GM19397 (cell line): Measurements from ENCODE around the gene IFT81.

ENCODE experiments used
- ATAC-seq: cut with Tn5 transposase; IDR thresholded peaks from one replicate; pipeline ENCODE4 v1.9.1; 2021; ENCODE audit warnings: mild to moderate bottlenecking, moderate library complexity; ENCODE audit not compliant: unreplicated experiment

The IFT81 gene

DNA sequence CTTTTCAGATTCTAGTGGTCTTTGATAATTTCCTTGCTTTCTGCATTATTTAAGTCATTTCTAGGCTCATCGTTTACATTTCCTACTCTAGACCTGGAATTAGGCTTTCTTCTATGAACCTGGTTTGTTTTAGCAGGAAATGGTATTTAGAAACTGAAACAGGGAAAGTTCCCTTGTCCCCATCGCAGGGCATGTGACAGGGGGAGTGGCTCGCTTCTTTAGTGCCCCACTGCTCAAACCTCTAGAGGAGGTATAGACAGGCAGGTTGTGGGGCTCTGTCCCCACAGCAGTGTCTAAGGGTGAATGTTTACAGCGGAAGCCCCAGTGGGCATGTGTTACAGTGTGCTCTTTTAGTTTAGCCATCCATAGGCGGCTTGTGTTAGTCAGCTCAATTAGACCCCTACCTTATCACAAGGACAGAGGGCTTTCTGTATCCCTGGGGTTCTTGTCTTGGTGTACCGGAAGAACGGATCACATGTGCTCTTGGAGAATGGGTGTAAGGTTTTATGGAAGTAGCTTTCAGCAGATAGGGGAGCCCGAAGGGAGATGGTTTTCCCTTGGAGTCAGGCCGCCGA is 25.0 kb downstream of the IFT81 start:
- no peak for ATAC-seq

DNA sequence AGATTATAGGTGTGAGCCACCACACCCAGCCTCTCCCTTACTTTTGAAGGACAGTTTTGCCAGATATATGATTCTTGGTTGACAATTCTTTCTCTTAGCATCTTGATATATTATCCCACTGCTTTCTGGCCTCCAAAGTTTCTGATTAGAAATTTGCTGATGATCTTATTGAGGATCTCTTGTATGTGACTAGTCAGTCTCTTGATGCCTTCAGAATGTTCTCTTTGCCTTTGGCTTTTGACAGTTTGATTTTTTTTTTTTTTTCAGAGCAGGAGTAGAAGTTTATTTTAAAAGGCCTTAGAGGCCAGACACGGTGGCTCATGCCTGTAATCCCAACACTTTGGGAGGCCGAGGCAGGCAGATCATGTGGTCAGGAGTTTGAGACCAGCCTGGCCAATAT is 32.6 kb downstream of the IFT81 start:
- no peak for ATAC-seq

DNA sequence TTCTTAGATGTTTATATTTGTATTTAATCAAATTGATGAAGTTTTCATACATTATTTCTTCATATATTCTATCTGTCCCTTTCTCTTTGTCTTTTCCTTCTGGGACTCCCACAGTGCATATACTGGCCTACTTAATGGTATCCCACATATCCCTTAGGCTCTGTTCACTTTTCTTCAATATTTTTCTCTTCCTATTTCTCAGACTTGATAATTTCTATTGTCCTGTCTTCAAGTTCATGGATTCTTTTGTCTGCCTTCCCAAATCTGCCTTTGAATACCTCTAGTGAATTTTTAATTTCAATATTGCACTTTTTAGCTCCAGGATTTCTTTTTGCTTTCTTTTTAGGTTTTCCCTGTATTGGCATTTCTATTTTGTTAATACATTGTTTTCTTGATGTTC is 33.4 kb downstream of the IFT81 start:
- ATAC-seq, result no peak

DNA sequence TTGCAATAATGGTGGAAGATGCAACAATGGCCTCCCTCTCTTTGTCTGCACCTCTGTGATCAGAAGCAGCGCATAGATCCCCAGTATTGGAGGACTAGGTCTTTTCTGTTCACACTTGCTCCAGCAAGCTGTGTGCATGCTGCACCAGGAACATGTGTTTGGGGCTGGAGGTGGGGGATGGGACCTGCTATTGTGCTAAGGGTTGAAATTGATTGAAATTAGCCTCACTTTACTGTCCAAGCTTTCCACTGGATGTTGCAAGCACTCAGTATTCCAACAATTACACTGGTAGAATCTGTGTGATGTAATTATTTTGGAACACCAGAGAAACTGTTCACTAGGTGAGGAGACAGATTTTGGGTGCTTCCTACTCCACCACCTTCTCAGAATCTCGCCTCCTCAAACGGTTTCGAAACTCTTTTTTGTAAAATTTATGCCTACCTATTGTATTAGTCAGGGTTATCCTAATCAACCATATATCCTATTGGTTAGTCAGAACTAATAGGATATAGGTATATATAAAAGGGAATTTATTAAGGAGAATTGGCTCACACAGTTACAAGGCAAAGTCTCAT is 35.6 kb downstream of the IFT81 start:
- ATAC-seq, result no peak

DNA sequence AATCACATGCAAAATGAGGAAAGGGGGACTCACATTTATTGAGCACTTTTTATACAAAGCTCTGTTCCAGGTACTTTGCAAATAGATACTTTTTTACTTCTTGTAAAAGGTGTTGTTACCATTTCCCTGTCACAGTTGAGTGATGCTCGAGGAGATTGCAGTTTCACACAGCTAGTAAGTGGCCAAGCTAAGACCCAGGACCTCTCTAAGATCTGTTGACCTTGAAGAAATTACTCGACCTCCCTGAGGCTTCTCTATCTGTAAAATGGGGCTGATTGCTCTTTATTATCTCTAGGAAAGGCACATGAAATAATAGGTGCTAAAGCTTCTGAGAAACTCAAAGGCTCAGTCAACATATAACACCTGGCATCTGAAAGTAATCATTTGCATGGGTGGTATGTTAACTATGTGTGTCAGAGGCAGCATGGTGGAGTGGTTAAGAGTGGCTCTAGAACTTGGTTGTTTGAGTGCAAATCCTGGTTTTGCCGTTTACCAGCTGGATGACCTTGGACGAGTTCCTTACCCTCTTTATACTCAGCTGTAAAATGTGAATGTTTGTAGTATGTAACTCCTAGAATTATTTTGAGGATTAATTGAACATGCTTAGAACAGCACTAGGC is 41.5 kb downstream of the IFT81 start:
- no peak for ATAC-seq

DNA sequence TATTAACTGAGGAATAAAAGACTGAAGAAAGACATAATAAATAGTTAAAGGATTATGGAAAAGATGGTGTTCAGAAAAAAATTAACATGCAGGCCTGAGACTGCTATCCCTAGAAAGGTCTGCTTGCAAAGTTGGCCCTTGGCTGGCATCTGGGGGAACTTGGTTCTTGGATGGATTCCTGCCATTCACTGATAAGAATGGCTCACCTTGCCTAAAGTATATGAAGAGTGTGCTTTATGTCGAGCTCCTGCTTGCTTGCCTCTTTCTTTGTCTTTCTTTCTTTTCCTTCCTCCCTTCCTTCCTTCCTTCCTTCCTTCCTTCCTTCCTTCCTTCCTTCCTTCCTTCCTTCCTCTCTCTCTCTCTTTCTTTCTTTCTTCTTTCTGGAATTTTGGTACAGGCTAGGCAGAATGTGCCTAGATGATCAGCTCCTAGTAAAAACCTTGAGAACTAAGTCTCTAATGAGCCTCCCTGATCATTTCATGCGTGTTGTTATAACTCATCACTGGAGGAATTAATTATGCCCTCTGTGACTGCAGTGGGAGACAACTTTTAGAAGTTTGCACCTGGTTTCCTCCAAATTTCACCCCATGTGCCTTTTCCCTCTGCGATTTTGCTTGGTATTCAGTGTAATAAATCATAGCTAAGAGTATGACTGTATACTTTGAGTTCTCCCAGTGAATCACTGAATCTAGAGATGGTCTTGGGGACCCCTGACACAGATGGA is 44.7 kb downstream of the IFT81 start:
- no peak for ATAC-seq

DNA sequence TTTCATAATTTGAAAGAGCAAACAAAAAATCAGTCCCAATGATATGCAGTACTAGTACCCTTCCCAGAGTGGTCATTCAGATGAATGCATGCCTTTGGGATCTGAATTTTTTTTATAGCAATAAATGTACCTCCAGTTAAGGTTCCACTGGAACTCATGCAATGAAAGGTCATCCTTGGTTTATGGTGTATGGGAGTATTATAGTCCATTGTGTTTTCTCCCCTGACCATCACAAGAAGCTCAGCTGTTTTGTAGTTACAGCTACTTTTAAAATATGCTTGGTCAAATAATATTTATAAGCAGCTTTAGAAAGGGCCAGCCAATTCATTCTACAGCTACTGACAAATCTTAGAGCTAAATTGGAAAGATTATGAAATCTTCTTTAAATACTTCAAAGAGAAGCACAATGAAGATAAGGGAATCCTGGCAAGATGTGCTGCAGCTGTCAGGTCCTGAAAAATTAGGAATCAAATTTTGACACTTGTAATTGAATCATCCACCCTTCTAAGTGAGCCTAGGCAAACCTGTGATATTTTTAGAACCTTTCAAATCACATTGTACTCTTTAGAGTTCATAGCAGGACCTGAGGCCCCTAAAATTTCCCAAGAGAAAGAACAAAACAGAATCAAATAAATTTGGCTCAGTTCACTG is 46.5 kb downstream of the IFT81 start:
- no peak for ATAC-seq

DNA sequence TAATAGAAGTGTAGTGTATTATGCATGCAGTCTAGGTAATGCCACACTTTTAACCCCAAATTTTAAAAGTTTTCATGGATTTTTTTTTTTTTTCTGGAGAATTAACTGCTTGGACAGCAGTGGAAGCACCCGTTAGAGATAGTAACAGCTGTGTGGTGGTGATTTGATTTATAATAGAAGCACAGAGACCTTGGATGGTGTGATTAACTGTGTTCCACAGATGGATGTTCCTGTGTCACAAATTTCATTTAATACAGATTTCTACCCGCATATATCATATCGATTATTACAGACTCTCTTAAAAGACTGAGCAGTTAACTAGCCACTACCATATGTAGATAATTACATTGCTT is 47.0 kb downstream of the IFT81 start:
- ATAC-seq, result no peak

DNA sequence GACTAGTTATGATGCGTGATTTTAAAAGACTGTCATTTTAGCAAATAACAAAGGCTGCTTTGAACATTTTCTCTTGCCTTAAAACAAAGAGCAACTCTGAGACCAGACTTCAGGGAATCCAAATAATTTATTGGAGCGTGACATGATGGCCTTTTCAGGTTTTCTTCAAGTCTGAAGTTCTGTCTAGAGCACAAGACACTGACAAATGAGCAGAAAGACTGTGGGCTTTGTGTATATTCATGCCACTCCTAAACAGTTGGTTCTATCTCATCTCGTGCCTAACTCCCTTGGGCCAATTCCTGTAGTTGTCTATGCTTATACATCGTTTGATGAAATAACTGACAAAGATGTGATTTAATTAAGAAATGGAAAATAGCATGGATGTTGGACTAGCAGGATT is 47.5 kb downstream of the IFT81 start:
- no peak for ATAC-seq

DNA sequence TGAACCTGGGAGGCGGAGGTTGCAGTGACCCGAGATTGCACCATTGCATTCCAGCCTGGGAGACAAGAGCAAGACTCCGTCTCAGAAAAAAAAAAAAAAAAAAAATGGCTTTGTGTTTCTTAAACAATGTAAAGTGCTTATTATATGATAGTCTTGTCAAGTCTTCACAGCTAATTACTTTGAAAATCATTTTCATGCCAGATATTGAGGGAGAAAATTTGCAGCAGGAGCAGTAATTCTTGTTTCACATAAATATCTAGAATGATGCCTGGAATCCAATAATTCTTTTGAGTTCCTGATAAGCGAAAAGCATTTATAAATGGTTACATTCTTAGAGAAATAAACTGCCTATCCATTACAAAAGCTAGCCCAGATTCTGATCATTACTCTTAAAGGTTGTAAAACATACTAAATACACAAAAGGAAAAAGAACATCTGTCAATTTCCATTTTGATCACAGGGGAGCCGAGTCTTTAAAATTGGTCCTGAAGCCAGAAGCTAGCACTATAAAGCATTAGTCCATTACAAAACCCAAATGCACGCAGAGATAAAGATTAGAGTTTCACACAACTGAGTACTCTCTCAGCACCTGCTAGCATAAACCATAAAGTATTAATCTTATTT is 50.3 kb downstream of the IFT81 start:
- no peak for ATAC-seq

DNA sequence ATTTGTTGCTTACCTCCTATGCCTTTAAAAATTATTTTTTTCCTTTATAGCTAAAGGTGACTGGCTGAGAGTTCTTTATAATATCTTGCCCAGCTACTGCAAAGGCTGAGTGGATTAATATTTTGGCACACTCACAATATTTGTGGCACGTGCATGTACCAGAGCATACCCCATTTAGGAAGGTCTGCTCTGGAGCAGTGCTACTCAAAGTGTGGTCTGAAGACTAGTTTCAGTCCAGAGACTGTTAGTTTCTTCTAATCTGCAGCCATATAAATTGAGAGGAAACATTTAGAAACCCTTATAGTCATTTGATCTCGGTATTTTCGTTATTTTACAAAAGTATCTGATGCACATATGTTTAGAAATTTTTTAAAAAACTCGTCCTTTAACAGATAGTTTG is 51.0 kb downstream of the IFT81 start:
- ATAC-seq, result no peak

DNA sequence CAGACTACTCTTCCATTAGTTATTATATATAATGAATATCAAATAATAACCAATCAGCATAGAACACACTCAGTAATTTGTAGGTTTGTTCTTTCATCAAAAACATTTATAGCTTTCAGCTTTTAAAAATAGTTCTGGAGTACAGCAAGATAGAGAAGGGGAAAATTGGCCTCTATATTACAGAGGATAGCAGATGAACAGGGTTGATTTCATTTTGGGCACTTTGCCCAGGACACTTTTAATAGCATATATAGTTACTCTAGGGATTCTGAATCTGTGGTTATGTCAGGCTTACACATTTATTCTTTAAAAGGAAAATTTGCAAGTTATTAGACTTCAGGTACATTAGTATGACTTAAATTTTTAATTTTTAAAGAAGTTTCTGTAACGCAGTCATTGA is 52.6 kb downstream of the IFT81 start:
- ATAC-seq, result no peak

DNA sequence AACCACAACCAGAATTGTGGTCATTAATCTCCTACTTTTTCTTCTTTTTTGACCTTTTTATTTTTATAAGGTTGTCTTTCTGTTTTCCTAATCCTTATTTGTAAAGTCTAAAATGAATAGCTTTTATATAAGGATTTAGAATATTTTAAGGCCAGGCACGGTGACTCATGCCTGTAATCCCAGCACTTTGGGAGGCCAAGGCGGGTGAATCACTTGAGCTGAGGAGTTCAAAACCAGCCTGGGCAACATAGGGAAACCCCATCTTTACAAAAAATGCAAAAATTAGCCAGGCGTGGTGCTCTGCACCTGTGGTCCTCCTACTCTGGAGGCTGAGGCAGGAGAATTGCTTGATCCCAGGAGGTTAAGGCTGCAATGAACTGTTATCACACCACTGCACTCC is 55.1 kb downstream of the IFT81 start:
- no peak for ATAC-seq

DNA sequence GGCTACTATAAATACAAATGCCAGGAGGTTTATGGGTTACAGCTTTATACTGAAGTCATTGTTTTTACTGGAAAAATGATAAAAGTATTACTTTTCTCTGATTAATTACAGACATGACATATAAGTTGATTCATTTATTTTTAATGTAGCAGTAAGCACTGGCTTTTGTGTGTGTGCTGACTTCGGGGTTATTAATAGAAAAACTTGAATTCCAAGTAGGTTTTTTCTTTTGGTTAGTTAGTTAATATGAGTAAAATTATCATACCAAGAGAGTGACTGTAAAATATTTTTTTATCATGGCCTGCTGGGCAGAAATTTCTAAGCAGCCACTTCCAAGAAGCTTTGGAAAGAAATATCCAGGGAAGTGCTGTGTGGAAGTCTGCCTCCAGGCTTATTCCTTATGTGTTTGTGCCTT is 56.4 kb downstream of the IFT81 start:
- ATAC-seq, result no peak

DNA sequence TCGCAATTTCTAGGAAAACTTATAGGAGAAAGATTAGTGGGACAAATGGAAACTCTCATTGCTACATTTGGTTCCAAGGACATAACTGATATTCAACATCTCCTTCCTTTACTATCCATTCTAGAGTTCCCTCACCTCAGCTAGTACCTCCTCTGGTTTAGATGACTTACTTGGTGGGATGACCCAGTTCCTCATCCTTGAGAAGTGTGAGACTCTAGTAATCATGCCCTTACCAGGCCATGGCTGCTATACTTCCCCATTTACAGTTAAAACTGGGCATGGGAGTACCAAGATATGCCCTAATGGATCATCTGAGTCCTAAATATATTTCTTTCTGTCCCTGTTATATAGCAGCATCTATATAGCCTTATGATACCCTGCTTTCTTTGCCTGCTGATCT is 58.1 kb downstream of the IFT81 start:
- no peak for ATAC-seq

DNA sequence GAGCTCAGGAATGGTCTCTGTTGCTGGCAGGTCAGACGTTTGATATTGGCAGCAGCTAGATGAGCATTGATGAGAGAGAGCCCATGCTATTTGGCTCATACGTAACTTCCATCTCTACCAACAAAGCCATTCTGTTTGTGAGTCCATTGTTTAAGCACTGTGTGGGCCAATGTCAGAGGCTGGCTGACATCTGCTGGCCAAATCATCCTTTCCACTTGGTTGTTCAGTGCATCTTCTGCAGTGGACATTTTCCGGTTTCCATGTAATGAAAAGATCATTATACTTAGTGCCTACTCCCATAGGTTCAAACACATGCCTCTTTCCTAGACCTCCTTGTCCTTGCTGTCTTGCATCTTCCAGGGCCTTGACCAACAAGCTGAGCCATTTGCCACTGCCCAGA is 59.2 kb downstream of the IFT81 start:
- no peak for ATAC-seq

DNA sequence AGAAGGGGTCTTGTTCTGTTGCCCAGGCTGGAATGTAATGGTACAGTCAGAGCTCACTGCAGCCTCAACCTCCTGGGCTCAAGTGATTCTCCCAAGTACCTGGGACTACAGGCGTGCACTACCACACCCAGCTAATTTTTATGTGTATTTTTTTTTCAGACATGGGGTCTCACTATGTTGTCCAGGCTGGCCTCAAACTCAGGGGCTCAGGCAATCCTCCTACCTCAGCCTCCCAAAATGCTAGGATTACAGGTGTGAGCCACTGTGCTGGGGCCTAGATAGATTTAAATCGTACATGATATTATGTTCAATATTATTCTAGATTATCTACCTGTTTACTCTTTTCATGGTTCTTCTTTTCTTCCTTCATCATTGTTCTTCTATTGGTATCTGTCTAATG is 61.5 kb downstream of the IFT81 start:
- ATAC-seq, result no peak

DNA sequence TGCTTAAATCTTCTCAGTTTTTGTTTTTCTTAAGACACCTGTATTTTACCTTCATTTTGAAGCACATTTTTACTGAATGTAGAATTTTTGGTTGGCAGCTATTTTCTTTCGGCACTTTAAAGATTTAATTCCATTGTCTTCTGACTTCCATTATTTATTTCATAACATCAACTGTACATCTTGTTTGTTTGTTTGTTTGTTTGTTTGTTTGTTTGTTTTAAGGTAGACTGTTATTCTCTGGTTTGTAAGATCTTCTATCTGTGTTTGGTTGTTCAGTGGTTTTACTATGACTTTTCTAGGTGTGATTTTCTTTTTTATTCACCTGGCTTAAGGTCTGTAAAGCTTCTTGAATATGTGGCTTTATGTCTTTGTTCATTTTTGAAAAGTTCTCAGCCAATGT is 61.9 kb downstream of the IFT81 start:
- ATAC-seq, result no peak

DNA sequence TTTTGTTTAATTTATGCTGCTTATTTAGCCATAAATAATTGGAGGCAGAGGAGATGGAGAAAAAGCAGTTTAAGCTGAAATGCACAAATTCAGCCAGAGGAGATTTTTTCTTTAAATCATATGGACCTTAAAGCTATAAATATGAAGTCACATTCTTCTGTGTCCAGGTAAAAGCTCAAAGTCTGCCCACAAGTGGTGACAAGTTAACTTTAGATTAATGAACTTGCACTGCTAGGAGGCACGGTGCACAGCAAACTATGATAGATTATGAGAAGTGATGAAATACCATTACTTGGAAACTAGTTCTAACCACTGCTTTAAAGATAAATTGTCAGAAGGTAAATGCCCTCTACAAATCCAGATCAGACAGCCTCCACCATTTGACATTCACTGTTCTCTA is 69.0 kb downstream of the IFT81 start:
- no peak for ATAC-seq

DNA sequence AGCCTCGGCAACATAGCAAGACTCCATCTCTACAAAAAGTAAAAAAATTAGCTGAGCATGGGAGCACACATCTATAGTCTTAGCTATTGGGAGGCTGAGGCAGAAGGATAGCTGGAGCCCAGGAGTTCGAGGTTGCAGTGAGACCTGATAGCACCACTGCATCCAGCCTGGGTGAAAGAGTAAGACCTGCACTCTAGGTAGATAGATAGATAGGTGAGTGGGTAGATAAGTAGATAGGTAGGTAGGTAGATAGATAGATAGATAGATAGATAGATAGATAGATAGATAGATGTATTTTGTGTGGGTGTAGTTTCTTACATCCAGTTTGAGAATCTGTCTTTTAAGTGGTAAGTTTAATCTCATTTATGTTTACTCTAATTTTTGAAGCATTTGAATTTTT is 72.8 kb downstream of the IFT81 start:
- no peak for ATAC-seq

DNA sequence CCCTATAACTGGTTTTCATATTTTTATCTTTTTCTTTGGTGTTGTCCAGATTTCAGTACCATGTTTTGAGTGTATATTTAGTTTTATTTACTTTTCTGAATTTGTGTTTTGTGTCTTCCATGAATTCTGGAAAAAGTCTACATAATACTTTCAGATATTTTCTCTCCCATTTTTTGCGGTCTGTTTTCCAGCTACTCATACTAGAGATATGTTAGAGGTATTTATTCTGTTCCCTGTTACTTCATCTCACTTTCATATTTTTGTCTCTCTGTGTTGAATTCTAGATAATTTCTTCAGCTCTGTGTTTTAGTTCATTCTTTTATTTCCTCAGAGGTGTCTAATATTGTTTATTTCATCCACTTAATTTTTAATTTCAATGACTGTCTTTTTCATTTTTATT is 74.2 kb downstream of the IFT81 start:
- no peak for ATAC-seq
